Measurements from ENCODE around the gene ADGRL3.
A peak's percentile ranks its signal among the peaks of the same experiment; 100 is the strongest.
"Not testable (repeated sequence)": the region's sequence is repeated elsewhere in the genome, so short reads cannot be mapped to it uniquely, and the experiment has no call there.

ADGRL3 gene

GRCh38 chr4:61493470-61493869 lies 293.3 kb downstream of the ADGRL3 start:
- DNase-seq (ENCODE audit: low read depth), result no peak

GRCh38 chr4:61500883-61501282 lies 300.8 kb downstream of the ADGRL3 start:
- no peak for DNase-seq (ENCODE audit: low read depth)

GRCh38 chr4:61501812-61502211 lies 301.7 kb downstream of the ADGRL3 start:
- no peak for DNase-seq (ENCODE audit: low read depth)

- DNase-seq (ENCODE audit: low read depth), result no peak
These were observed 305.9 kb downstream of the ADGRL3 start for GRCh38 chr4:61505773-61506685.

GRCh38 chr4:61507091-61507490 lies 307.0 kb downstream of the ADGRL3 start:
- no peak for DNase-seq (ENCODE audit: low read depth)

- DNase-seq (ENCODE audit: low read depth), result not testable (repeated sequence)
These were observed 309.7 kb downstream of the ADGRL3 start for GRCh38 chr4:61509721-61510241.

- peak; percentile 52 for DNase-seq (ENCODE audit: low read depth)
These were observed 311.8 kb downstream of the ADGRL3 start for GRCh38 chr4:61511716-61512488.

GRCh38 chr4:61514991-61515390 lies 314.9 kb downstream of the ADGRL3 start:
- no peak for DNase-seq (ENCODE audit: low read depth)

- no peak for DNase-seq (ENCODE audit: low read depth)
These were observed 317.0 kb downstream of the ADGRL3 start for GRCh38 chr4:61517144-61517543.

- DNase-seq (ENCODE audit: low read depth), result no peak
These were observed 320.0 kb downstream of the ADGRL3 start for GRCh38 chr4:61520166-61520565.

GRCh38 chr4:61520681-61521160 lies 320.6 kb downstream of the ADGRL3 start:
- DNase-seq (ENCODE audit: low read depth), result no peak

GRCh38 chr4:61521451-61521850 lies 321.3 kb downstream of the ADGRL3 start:
- DNase-seq (ENCODE audit: low read depth), result no peak

- no peak for DNase-seq (ENCODE audit: low read depth)
These were observed 322.2 kb downstream of the ADGRL3 start for GRCh38 chr4:61522312-61522711.

- DNase-seq (ENCODE audit: low read depth), result no peak
These were observed 327.8 kb downstream of the ADGRL3 start for GRCh38 chr4:61527888-61528287.

GRCh38 chr4:61528595-61528994 lies 328.5 kb downstream of the ADGRL3 start:
- DNase-seq (ENCODE audit: low read depth), result no peak

- DNase-seq (ENCODE audit: low read depth), result no peak
These were observed 331.1 kb downstream of the ADGRL3 start for GRCh38 chr4:61531188-61531587.

GRCh38 chr4:61532336-61533000 lies 332.3 kb downstream of the ADGRL3 start:
- no peak for DNase-seq (ENCODE audit: low read depth)

- DNase-seq (ENCODE audit: low read depth), result no peak
These were observed 333.0 kb downstream of the ADGRL3 start for GRCh38 chr4:61533140-61533539.

- no peak for DNase-seq (ENCODE audit: low read depth)
These were observed 340.8 kb downstream of the ADGRL3 start for GRCh38 chr4:61540944-61541343.

GRCh38 chr4:61541459-61541858 lies 341.3 kb downstream of the ADGRL3 start:
- no peak for DNase-seq (ENCODE audit: low read depth)

- DNase-seq (ENCODE audit: low read depth), result no peak
These were observed 343.9 kb downstream of the ADGRL3 start for GRCh38 chr4:61543976-61544375.

- no peak for DNase-seq (ENCODE audit: low read depth)
These were observed 345.9 kb downstream of the ADGRL3 start for GRCh38 chr4:61545902-61546480.
